Activated CD4-positive, alpha-beta T cell treated with anti-CD3 and anti-CD28 coated beads, Interleukin-2, amount 50 U/mL, for 48 hours (primary cell): ENCODE data around the gene KCNQ1.

Experiments
- DNase-seq, 2 experiments: peaks; one replicate each; pipeline ENCODE4 v3.0.0-alpha.2; 2020

KCNQ1 gene

DNA sequence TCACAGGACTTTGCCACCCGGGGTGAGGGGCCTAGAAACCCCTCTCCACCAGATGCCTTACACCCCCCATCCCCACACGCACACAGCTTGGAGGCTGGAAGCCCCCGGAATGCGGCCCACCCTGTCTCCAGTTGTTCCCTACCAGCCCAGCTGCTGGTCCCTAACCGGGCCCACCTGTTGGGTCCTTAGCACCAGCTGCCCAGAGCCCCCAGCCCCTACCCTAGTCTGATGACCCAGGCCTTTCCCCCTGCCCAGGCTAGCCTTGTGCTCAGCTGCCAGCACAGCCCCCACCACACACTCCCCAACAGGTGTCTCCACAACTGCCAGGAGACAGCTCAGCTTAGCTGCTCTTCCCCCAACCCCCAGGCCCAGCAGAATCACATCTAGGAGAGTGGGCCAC lies 373.7 kb downstream of the KCNQ1 start:
- DNase-seq, result no peak

DNA sequence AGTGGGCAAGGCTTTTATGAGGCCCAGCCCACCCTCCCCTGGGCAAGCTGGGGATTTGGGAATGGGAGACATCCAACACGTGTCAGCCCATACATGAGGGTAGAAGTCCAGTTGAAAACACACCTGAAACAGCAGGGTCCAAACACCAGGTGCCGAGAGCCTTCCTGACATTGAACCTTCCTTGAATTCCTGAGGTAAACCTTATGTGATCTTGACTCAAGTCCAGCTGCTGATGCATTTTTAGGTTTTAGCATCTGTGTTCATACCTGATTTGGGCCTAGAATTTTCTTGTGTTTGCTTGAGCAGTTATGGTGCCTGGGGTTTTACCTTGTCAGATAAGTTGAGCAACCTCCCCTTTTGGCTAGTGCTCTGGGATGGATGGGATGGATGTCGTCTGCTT lies 374.5 kb downstream of the KCNQ1 start:
- DNase-seq, result no peak

DNA sequence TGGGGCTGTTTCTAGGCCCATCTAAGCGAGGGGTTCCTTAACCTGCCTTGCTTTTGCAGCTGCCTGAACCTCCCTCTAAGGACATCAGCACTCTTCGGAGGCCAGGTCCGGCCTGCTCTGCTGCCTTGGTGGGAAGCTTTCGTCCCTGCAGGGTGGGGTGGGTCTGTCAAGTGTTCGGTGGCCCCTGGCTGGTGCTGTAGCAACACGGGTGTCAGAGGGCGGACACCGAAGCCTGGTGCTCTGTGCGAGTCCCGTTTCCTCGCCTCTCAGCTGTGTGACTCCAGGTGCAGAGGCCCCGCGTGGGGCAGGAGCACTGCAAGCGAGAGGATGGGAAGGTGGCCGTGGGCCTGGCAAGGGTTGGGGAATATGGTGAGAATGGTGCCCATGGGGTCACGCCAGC lies 376.2 kb downstream of the KCNQ1 start:
- DNase-seq, result no peak

DNA sequence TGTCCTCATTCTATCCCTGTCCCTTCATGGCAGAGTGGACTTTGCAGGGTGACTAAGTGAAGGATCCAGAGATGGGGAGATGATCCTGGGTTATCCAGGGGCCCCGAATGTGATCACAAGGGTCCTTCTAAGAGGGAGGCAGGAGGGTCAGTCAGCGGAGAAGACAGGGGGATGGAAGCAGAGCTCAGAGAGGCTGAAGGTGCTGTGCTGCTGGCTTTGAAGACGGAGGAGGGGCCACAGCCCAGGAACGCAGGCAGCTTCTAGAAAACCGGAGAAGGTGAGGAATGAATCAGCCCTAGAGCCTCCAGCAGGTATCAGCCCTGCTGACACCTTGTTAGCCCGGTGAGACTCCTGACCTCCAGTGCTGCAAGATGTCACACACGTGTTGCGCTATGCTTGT lies 377.1 kb downstream of the KCNQ1 start:
- no peak for DNase-seq

DNA sequence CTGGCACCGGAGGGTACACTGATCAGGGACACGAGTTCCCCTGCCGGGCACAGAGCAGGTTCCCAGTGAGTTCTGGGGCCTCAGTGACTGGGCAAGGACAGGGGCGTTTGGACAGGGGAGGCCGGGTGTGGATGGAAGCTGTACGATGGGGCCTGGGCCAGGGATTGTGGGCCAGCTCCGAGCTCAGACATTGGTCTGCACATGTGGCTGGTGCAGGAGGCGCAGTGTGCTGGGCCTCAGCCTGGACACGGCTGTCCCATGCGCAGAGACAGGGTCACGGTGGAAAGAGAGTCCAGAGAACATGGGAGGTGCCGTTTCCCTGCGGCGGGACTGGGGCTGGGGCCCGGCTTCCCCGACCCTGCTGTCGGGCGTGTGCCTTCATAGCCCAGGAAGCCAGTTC lies 380.0 kb downstream of the KCNQ1 start:
- DNase-seq, result no peak

DNA sequence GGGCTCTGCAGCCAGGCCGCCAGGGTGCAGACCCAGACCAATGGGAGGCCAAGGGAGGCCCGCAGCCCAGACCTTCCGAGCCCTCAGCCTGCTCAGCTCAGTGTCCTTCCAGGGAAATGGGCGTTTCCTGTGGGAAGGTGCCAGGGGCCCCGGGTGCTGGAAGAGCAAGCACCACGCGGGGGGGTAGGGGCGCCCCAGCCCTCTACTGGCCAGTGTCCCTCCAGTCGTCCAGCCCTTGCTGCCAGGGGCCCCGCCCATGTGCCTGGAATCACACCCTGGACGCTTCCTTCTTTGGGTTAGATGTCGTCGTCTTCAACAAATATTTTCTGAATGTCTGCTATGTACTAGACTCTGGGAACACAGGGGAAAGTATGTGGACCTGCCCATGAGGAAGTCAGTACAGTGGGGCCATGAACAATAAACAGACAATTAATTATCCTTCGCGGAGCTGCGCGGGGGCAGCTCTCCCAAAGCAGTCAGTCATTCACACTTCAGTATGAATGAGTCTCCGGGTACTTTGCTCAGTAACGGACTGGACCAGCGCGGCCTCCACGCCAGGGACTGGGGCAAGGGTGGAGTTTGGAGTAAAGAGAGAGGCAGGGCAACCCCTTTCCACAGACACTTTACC lies 380.6 kb downstream of the KCNQ1 start:
- no peak for DNase-seq

DNA sequence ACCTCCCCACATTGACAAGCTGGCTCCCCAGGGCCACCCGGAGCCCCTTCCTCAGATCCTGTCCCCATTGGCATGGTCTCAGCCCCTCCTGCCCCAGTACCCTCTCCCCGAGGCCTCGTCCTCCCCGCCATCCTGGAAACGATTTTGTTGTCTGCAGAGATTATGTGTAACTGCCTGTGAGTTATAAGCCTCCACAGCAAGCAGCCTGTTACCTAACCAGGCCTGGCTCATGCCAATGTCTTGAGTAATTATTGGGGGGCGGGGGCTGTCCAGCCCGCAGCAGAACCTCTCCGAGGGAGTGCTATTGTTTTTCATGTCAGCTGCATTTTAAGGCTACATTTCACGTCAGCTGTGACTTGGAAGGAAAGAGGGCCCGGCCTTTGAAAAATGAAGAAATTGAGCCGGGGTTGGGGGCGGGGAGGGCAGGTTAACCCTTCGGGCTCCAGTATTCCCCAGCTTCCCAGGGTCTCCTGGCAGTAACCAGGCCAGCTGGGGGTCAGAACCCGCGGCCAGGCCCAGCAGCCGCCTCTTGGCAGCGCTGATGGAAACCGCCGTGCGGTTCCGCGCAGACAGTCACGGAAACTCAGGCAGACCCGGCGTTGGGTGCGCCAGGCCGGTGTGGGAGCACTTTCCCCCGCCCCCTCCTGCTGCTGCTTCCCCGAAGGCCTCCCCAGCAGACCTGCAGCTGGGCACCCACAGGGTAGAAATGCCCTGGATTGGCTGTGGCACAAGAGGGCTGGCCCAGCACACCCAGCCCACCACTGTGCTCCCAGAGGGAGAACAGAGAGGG lies 381.3 kb downstream of the KCNQ1 start:
- no peak for DNase-seq

DNA sequence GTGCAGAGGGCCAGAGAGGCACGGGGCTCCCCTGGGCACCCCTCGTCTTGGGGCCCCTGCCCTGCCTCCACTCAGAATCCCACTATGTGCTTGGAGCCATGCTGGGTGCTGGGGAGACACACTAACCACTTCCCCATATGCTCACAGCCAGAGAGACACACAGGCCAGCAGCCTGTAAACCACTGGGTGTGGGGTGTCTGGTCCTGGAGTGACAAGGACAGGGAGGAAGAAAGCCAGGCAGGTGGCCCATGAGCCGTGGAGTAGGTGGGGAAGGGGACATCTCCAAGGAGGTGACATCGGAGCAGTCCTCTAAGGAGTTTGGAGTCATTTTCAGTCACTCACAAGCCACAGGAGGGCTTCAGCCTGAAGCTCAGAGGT lies 381.9 kb downstream of the KCNQ1 start:
- DNase-seq, result no peak

DNA sequence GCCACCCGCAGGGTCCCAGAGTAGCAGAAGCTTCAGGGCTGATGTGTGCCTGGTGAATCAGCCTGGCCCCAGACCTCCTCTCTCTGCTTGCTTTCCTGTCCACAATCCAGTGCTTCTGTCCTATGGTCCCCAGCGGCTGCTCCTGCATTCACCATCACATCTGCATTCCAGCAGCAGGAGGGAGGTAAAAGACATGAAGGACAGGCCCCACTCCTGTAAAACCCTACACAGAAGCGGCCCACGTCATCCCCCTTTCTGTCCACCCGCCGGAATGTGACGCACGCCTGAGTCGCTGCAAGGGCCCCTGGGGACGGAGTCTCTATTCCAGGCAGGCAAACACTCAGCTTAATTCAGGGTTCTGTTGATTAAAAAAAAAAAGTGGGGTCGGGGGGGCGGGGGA lies 382.4 kb downstream of the KCNQ1 start:
- DNase-seq, result no peak

DNA sequence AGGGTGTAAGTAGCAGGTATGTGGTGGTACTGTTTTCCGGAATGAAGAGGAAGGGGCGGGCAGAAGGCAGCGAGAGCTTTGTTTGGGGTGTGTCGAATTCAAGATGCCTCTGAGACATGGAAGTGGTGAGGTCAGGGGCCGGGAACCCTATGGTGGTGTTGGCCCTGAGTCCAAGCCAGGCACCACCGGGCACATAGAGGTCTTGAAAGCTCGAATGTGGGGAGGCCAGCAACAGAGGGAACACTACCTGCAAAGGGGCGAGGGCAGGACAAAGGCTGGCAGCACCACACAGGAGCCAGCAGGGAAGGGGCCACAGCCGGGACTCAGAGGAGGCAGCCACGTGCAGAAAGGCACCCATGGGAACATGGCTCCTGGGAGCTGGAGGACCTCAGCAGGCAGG lies 383.0 kb downstream of the KCNQ1 start:
- DNase-seq, result no peak

DNA sequence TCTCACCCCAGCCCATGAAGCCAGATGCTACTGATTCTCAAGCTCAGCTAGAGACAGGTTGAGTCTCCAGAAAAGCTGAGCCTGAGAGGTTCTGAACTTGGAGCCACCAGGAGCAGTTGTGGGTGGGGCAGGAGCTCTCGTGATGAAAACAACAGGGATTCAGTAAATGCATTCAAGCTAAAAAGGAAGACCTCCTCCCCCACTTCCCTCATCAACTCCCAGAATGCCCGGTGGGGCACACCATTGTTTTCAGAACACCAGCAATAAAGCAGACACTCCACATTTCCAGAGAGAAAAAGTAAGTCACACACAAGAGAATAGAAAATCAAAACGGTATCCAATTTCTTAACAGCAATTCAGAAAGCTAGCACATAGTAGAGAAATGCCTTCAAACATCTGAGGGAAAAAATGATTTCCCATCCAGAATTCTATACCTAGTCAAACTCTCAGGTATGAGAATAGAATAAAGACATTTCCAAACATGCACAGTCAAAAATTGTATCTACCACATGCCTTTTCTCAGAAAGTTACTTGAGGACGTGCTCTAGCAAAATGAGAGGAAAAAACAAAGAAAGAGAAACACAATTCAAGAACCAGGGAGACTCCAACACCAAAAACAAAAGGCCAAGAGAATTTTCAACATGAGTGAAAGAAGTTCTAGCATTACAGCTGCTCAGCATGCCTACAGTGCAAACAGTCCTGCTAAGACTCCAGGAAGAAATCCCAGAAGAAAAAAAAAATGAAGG lies 383.9 kb downstream of the KCNQ1 start:
- no peak for DNase-seq

DNA sequence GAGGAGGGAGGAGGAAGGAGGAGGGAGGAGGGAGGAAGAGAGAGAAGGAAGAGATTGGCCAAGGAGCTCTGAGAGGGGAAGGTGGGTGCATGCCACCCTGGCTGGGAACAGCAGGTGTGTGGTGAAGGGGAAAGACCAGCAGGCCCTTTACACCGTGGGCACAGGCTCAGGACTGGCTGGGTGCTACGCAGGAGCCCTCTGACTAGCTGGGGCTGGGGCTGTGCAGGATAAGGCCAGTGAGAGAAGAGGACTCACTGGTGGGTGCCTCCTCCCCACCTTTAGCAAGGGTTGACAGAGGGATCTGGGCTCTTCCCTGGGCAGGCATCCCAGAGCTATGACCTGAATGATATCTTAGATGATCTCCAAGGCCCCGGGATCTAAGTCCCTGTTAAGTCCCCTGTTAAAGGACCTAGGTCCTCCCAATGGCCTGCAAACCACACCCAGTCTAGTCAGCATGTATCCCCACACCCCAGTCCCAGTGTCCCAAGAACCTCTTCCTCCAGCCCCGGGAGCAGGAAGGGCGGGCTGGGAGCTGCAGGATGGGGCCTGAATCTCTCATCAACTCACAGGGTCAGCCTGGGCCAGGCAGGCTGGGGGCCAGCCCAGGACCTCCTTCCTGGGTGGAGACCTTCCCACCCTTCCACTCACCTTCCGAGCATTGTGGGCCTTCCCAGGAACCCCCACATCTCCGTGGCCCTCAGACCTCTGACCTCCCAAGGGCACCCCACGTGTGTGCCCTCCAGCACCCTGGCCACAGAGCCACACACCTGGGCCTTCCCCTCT lies 385.4 kb downstream of the KCNQ1 start:
- DNase-seq, result no peak

DNA sequence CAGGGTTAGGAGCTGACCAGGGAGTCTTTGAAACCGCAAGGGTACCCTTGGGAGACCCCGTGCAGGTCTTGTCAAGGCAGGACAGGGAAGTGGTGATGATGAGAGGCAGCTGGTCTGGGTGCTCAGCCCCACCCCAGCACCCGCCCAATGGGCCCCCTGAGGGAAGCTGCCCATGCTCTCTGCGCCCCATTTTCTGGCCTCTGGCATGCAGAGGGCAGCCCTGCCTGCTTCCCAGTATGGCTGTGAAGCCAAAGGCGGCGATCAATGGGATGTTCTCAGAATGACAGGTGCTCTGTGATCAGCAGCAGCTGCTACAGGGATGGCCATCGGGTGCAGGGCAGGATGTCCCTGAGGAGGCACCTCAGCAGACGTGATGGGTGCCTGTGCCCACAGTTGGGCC lies 386.1 kb downstream of the KCNQ1 start:
- DNase-seq, result no peak

DNA sequence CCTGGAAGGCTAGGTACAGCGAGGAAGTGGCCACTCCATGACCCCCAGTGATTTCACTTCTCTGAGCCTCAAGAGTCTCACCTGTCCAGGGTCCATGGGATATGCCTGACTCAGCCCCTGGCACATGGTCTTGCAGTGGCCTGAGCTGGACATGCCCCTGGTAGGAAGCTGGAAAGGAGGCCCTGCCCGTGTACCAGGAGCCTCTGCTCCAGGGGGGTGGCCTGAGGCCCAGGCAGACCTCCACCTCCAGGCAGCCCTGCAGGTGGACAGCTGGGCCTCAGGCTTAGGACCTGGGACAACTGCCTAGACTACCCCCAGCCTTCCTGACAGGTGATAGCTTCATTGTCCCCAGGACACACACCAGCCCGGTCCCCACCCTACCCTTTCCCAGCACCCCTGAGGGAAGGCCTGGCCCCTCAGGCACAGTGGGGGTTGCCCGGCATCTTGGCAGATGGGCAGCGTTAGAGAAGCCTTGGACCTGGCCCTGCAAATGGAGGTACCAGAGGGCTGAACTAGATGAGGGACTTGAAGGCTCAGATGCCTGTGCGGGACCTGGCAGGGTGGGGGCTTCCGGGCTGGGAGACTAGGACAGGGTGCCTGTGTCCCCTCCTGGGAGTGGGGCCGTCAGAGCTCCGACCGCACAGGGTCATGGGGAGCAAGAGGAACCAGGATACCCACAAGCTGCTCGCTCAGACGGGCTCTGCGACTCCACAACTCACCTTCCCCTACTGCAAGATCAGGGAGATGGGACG lies 387.1 kb downstream of the KCNQ1 start:
- DNase-seq, result no peak

DNA sequence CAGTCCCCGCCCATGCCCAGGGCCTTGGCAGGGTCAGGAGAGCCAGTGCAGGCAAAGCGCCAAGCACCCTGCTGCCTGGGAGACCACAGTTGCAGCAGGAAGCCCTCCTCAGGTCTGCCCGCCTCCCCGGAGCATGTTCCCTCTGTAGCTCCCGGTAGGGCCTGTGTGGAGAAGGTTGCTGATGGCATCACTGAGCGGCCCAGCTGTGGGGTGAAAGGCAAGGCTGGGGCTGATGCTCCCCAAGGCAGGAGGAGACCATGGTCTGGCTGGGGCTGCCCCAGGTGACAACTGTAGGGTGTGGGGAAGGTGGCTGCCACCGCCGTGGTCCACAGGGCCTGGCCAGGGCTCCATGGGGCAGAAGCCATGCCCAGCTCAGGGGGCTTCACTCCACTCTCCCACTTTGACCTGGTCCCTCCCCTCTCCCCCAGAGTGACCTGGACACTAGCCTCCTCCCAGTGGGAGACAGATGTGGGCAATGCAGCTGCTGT lies 387.8 kb downstream of the KCNQ1 start:
- DNase-seq, result no peak

DNA sequence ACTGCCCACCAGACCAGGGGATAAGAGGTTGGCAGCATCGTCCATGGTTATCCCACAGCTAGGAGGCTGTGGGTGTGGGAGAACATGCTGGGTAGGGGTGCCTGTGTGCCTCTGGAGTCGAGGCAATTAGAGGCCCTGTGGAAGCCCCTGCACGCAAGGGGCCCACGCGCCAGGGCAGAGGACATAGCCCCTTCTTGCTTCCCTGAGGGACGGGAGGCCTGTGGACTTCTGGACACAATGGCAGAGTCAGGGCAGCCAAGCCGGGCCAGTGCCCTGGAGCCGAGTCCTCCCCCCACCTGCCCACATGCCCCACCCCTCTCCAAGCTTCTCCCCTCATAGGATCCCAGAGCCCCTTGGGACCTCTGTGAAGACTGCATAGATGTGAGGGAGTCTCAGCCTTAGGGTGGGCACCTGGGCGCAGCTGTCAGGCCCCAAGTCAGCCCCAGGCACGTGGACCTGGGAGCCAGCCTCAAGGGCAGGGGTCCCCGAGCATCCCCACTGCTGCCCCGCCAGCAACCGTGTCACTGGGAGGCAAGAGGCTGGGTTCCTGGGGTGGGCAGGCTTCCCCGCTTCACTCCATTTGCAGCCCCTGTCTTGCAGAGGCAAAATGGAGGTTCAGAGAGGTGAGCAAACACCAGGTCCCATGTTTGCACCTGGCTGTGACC lies 388.4 kb downstream of the KCNQ1 start:
- DNase-seq, result no peak

DNA sequence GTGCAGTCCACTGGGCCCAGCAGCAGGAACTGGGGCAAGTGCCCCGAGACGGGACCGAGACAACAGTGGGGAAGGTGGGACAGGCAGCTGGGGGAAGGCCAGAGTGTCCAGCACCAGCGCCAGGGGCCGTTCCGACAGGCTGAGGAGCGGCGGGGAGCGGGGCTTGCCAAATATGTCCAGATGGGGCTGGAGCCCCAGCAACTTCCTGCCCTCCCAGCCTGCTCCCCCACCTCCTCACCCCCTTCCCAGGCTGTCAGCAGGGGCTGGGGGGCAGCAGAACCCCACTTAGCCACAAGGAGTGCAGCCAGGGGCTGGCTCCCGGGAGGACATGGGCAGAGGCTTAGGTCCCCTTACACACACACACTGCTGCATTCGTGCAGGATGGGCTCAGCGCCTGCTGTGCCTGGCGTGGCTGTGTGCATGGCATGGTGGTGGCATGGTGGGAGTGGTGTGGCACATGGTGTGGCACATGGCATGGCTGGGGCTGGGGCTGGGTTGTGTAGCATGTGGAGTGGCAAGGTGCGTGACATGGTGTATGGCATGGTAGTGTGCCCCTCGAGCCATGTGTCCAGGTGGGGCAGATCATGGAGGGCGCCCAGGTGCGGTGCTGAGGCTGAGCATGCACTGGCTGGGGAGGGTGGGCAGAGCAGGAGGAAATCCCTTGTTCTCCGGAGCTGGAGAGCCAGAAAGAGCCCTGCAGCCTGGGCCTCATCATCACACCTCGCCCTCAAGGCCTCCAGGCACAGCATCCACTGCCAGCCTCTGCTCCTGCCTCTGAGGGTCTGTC lies 389.1 kb downstream of the KCNQ1 start:
- DNase-seq, result no peak

DNA sequence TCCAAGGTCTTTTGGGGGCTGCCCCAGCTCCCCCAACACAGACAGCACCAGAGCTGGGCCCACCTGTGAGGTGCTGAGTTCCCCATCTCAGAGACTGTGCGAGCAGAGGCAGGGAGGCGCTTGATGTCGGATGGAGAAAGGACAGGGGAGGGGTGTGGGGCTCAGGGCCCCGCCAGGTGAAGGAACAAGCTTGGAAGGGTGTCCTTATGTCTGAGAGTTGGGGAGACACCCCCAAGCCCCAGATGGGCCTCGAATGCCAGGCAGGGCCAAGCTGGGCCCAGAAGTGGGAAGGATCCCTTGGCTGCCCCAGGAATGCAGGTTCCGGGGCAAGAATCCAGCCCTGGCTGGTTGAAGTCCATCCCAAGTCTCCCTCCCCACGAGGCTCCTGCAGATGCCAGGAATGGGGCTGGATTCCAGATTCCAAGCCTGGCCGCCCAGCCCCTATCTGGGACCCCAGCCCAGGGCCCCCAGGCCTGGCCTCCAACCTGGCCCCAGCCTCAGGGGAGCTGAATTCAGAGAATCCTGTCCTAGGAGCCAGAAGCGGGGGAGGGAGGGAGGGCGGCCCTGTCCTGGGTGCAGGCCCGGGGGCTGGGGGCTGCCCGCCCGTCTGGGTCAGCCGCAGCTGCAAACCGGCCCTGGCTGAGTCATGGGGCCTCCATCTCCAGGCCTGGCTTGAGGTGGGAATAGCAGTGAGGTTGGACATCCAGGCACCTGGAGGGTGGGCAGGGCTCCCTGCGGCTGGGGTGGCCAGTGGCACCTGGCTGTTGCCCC lies 389.9 kb downstream of the KCNQ1 start:
- no peak for DNase-seq

DNA sequence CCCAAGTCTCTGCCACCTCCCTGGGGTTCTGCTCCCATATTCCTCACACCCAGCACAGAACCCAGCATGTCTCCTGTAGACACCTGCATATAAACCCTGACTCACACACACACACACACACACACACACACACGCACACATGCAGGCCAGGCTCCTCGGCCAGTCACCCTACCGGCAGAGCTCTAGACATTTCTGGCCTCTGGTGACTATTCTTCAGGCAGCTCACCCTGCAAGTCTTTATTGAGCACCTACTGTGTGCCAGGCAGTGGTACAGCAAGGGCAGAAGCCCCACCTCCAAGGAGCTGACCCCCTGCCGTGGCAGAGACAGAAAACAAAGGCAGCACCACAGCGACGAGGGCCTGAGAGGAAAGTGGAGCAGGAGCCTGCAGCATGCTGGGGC lies 390.5 kb downstream of the KCNQ1 start:
- no peak for DNase-seq

DNA sequence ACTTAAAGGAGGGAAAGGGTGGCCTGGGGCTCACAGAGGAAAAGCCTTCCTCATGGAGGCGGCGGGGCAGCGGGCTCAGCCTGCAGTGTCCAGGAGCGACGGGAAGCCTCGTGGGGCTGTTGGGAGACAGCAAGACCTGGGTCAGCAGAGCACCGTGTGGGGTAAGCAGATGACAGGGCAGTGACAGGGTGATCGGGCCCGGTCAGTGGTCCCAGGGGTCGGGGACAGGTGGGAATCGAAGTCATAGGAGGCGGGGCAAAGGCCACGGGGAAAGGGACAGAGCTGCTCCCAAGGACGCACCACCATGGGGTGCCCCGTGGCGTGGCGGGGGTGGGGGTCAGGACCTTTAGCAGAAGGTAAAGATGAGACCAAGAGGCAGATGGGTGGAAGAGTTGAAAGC lies 390.9 kb downstream of the KCNQ1 start:
- DNase-seq, result no peak
